Measurements from ENCODE around the gene FASTK. TPM values are rescaled to one million over a fixed set of nuclear protein-coding genes. Genes with fewer than 3 reads are reported as not detected.

FASTK gene
- total RNA-seq, 1 experiment from 2014 or later = 95.0 TPM

DNA sequence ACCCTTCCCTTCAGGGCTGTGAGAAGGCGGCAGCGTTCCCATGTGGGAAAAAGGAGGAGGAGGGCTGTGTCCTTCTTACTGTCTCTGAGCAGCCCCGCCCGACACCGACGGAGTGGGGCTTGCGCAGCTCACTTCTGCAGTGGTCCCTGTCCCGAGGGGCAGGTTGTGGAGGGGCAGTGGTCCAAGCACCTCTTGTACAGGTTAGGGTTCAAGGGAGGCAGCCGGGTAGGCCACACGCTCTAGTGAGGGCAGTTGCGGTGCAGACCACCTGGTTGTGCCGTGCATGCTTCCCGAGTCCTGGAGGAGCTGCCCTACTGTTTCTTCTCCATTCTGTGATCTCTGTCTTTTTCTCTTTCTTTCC lies 38.4 kb upstream of the FASTK start:
- H3K36me3 ChIP-seq (ENCODE audit: control insufficient read depth, insufficient read depth, low read length) = no peaks in the 10 kb centered on the region
- no peak overlapping the region for H3K4me3 ChIP-seq (ENCODE audit: low read depth in 2 of 2, low read length in 2 of 2)
- no peaks in the 10 kb centered on the region for H3K27me3 ChIP-seq (ENCODE audit: control insufficient read depth, insufficient read depth, low read length)
- peaks cover 3% of the 10 kb centered on the region for H3K4me1 ChIP-seq (ENCODE audit: control insufficient read depth, insufficient read depth, low read length)
- in situ Hi-C loops (cut with HindIII; ENCODE audit: low pct_unique_long_range_greater_than_20kb, low sequenced_read_pairs) (no loop called here), intact Hi-C loops (cut with micrococcal nuclease; ENCODE audit: unreplicated experiment) (no loop called here)
- H3K27ac ChIP-seq (ENCODE audit: low read length) = no peak overlapping the region
- H3K9me3 ChIP-seq (ENCODE audit: control insufficient read depth, insufficient read depth, low read depth, low read length) = no peaks in the 10 kb centered on the region
- CTCF ChIA-PET = no interaction called here
- TF ChIP-seq POLR2AphosphoS5 (IDR thresholded peaks at IDR 0.05; ENCODE audit: low read depth, low read length) = no peak
- TF ChIP-seq SIN3A (IDR thresholded peaks at IDR 0.05; ENCODE audit: borderline replicate concordance, insufficient read depth, low read depth, low read length) = no peak
- TF ChIP-seq REST (IDR thresholded peaks at IDR 0.05; ENCODE audit: insufficient read depth in 1 of 2, low read depth in 2 of 2, low read length in 1 of 2) = no peak
- TF ChIP-seq TCF7L2 (IDR thresholded peaks at IDR 0.05; ENCODE audit: low read depth, low read length) = no peak
- TF ChIP-seq, protein P1, sequence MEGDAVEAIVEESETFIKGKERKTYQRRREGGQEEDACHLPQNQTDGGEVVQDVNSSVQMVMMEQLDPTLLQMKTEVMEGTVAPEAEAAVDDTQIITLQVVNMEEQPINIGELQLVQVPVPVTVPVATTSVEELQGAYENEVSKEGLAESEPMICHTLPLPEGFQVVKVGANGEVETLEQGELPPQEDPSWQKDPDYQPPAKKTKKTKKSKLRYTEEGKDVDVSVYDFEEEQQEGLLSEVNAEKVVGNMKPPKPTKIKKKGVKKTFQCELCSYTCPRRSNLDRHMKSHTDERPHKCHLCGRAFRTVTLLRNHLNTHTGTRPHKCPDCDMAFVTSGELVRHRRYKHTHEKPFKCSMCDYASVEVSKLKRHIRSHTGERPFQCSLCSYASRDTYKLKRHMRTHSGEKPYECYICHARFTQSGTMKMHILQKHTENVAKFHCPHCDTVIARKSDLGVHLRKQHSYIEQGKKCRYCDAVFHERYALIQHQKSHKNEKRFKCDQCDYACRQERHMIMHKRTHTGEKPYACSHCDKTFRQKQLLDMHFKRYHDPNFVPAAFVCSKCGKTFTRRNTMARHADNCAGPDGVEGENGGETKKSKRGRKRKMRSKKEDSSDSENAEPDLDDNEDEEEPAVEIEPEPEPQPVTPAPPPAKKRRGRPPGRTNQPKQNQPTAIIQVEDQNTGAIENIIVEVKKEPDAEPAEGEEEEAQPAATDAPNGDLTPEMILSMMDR (IDR thresholded peaks at IDR 0.05) = no peak
- POLR2A ChIA-PET = no interaction called here
- no TSS peak for BruUV-seq (replicated peaks)
- ATAC-seq (no peak), DNase-seq (ENCODE audit: low read depth, low spot score) (no peak)

DNA sequence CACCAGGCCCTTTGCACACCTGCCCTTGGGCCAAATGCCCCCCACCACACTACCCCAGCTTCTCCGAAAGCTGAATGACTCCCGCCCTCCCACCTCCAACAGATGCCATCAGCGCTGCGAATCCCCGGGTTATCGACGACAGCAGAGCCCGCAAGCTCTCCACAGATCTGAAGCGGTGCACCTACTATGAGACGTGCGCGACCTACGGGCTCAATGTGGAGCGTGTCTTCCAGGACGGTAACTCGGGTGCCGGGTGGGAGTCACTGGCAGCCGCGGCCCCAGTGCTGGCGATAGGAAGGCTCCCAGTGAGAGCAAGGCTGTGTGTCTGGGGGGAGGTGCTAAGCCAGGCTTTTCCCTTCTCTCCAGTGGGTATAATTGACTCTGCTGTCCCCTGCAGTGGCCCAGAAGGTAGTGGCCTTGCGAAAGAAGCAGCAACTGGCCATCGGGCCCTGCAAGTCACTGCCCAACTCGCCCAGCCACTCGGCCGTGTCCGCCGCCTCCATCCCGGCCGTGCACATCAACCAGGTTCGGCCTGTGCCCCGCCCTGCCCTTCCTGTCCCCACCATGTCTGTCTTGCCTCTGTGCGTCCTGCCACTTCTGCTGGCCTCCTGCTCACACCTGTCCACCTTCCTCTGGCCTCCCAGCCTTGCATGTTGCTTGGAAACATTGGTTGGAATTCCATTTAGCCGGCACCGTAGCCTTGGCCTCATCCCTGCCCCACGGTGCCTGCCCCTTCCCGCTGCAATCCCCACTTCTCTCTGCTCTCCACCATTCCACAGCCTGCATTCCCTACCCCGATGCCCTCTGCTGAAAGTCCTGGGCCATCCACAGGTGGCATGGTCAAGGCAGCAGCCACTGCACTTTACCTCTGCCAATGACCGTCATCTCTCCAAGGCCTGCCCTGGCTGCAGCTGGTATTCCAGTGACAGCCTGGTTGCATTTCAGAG lies 37.8 kb upstream of the FASTK start:
- in situ Hi-C loops (cut with HindIII; ENCODE audit: low pct_unique_long_range_greater_than_20kb, low sequenced_read_pairs) (no loop called here), intact Hi-C loops (cut with micrococcal nuclease; ENCODE audit: unreplicated experiment) (no loop called here)
- BruUV-seq (replicated peaks) = no TSS peak
- no peak overlapping the region for H3K27ac ChIP-seq (ENCODE audit: low read length)
- no peaks in the 10 kb centered on the region for H3K36me3 ChIP-seq (ENCODE audit: control insufficient read depth, insufficient read depth, low read length)
- peaks cover 10% of the 10 kb centered on the region for H3K4me1 ChIP-seq (ENCODE audit: control insufficient read depth, insufficient read depth, low read length)
- CTCF ChIA-PET = no interaction called here
- DNase-seq (ENCODE audit: low read depth, low spot score) (no peak), ATAC-seq (no peak)
- no peak for TF ChIP-seq REST (IDR thresholded peaks at IDR 0.05; ENCODE audit: insufficient read depth in 1 of 2, low read depth in 2 of 2, low read length in 1 of 2)
- TF ChIP-seq, protein P1 (IDR thresholded peaks at IDR 0.05) = no peak
- TF ChIP-seq SIN3A (IDR thresholded peaks at IDR 0.05; ENCODE audit: borderline replicate concordance, insufficient read depth, low read depth, low read length) = no peak
- no peak for TF ChIP-seq TCF7L2 (IDR thresholded peaks at IDR 0.05; ENCODE audit: low read depth, low read length)
- TF ChIP-seq POLR2AphosphoS5 (IDR thresholded peaks at IDR 0.05; ENCODE audit: low read depth, low read length) = no peak
- H3K4me3 ChIP-seq (ENCODE audit: low read depth in 2 of 2, low read length in 2 of 2) = no peak overlapping the region
- H3K27me3 ChIP-seq (ENCODE audit: control insufficient read depth, insufficient read depth, low read length) = no peaks in the 10 kb centered on the region
- POLR2A ChIA-PET = no interaction called here
- H3K9me3 ChIP-seq (ENCODE audit: control insufficient read depth, insufficient read depth, low read depth, low read length) = no peaks in the 10 kb centered on the region
